Hippocampal formation (tissue), 2 donors: Measurements from ENCODE around the gene KRTAP10-12.
"Not testable (repeated sequence)": the region's sequence is repeated elsewhere in the genome, so short reads cannot be mapped to it uniquely, and the experiment has no call there.

Experiments used
- DNase-seq, 2 donors: peaks; one replicate each; lab custom pipeline; 2025; lab: John Stamatoyannopoulos, UW

Gene KRTAP10-12

GRCh38 chr21:44697172-44697810, at the start of gene KRTAP10-12:
Gene KRTAP10-12 (plus strand): TSS chr21:44697172. CDS start chr21:44697202, 30 bp downstream.
- DNase-seq, result not testable (repeated sequence)

- DNase-seq, result no peak
These were observed 49.8 kb upstream of the KRTAP10-12 start for GRCh38 chr21:44647222-44647552.

GRCh38 chr21:44648557-44649311, 48.2 kb upstream of the KRTAP10-12 start:
- no peak for DNase-seq

- DNase-seq, result no peak
These were observed 47.4 kb upstream of the KRTAP10-12 start for GRCh38 chr21:44649521-44650100.

- no peak for DNase-seq
These were observed 46.6 kb upstream of the KRTAP10-12 start for GRCh38 chr21:44650265-44650972.

GRCh38 chr21:44650973-44651675, 45.8 kb upstream of the KRTAP10-12 start:
- DNase-seq, result no peak

- no peak for DNase-seq
These were observed 43.8 kb upstream of the KRTAP10-12 start for GRCh38 chr21:44653123-44653522.

GRCh38 chr21:44653656-44654575, 43.1 kb upstream of the KRTAP10-12 start:
- no peak for DNase-seq

- DNase-seq, result no peak
These were observed 42.3 kb upstream of the KRTAP10-12 start, which contains the start of gene KRTAP12-4 for GRCh38 chr21:44654576-44655175. Gene KRTAP12-4 (minus strand): TSS chr21:44654659. CDS start chr21:44654614, 45 bp downstream.

GRCh38 chr21:44656868-44657267, 40.1 kb upstream of the KRTAP10-12 start:
- no peak for DNase-seq

- DNase-seq, result no peak
These were observed 39.1 kb upstream of the KRTAP10-12 start, which contains the start of gene KRTAP12-3 for GRCh38 chr21:44657635-44658540. Gene KRTAP12-3 (plus strand): TSS chr21:44657932. CDS start chr21:44657980, 48 bp downstream.

GRCh38 chr21:44658541-44658910, 38.4 kb upstream of the KRTAP10-12 start:
- DNase-seq, result no peak

- DNase-seq, result no peak
These were observed 37.9 kb upstream of the KRTAP10-12 start for GRCh38 chr21:44658913-44659595.

GRCh38 chr21:44661567-44661966, 35.4 kb upstream of the KRTAP10-12 start:
- DNase-seq, result not testable (repeated sequence)

- DNase-seq, result no peak
These were observed 32.3 kb upstream of the KRTAP10-12 start for GRCh38 chr21:44664691-44665090.

- no peak for DNase-seq
These were observed 30.3 kb upstream of the KRTAP10-12 start, which contains the start of gene KRTAP12-2 for GRCh38 chr21:44666401-44667320. Gene KRTAP12-2 (minus strand): TSS chr21:44666927. CDS start chr21:44666886, 41 bp downstream.

- no peak for DNase-seq
These were observed 29.4 kb upstream of the KRTAP10-12 start for GRCh38 chr21:44667612-44668011.
